Neural crest cell (in vitro differentiated cells): ENCODE data around the gene NUDT9. TPM values are rescaled to one million over a fixed set of nuclear protein-coding genes. Genes with fewer than 3 reads are reported as not detected.
"Not testable (repeated sequence)": the region's sequence is repeated elsewhere in the genome, so short reads cannot be mapped to it uniquely, and the experiment has no call there.

Source experiments
- DNase-seq: peaks from one replicate; pipeline ENCODE4 v3.0.0; 2021; ENCODE audit warnings: low read depth, mixed read lengths, low spot score
- H3K27ac Mint-ChIP-seq: one replicate; pipeline ENCODE4 v1.8.0; 2021; ENCODE audit warnings: mild to moderate bottlenecking, mixed read lengths; ENCODE audit not compliant: unreplicated experiment
- H3K27me3 Mint-ChIP-seq: 2 replicates; pipeline ENCODE4 v1.8.0; 2021; ENCODE audit warnings: low read depth, mild to moderate bottlenecking, mixed read lengths
- H3K36me3 Mint-ChIP-seq: 2 replicates; pipeline ENCODE4 v1.8.0; 2021; ENCODE audit warnings: low read depth, mild to moderate bottlenecking, mixed read lengths
- H3K4me1 Mint-ChIP-seq: 2 replicates; pipeline ENCODE4 v1.8.0; 2021; ENCODE audit warnings: mixed read lengths
- H3K4me3 Mint-ChIP-seq: one replicate; pipeline ENCODE4 v1.8.0; 2021; ENCODE audit warnings: mild to moderate bottlenecking, mixed read lengths
- H3K9me3 Mint-ChIP-seq: 2 replicates; pipeline ENCODE4 v1.8.0; 2021; ENCODE audit warnings: mixed read lengths
- total RNA-seq: library from RNA; stranded (reverse); gene quantifications from 2 replicates; pipeline ENCODE4 v1.2.1, GENCODE V29; 2021
- TF ChIP-seq, protein P1 (sequence below): fragments of 200-600 bp; sonication (generic); conservative IDR thresholded peaks from 2 replicates; pipeline ENCODE4 v1.5.0; 2021; ENCODE audit warnings: antibody characterized with exemption, mild to moderate bottlenecking

The NUDT9 gene
- total RNA-seq, 1 donor from 2014 or later: 22.6 TPM

DNA sequence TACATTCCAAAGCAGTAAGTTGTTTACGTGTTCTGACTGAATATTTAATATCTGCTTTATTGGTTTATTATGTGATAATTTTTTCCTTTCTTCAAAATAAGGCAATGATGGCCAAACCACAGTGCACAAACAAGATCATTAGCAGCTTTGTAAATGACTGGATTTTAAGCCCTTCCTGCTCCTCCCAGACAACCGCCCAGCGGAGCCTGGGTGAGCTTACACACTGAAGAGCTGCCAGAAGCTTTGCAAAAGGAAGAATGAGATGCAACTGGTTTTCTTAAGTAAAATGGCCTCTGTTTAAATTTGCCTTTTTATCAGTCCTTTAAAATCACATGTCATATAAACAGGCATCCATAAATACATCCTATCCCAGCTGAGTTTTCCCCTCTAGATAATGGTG, 54.6 kb downstream of the NUDT9 start:
- H3K9me3 Mint-ChIP-seq: peaks cover 4% of the 10 kb centered on the region
- H3K4me3 Mint-ChIP-seq: no peak overlapping the region
- TF ChIP-seq, protein P1, sequence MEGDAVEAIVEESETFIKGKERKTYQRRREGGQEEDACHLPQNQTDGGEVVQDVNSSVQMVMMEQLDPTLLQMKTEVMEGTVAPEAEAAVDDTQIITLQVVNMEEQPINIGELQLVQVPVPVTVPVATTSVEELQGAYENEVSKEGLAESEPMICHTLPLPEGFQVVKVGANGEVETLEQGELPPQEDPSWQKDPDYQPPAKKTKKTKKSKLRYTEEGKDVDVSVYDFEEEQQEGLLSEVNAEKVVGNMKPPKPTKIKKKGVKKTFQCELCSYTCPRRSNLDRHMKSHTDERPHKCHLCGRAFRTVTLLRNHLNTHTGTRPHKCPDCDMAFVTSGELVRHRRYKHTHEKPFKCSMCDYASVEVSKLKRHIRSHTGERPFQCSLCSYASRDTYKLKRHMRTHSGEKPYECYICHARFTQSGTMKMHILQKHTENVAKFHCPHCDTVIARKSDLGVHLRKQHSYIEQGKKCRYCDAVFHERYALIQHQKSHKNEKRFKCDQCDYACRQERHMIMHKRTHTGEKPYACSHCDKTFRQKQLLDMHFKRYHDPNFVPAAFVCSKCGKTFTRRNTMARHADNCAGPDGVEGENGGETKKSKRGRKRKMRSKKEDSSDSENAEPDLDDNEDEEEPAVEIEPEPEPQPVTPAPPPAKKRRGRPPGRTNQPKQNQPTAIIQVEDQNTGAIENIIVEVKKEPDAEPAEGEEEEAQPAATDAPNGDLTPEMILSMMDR: no peak
- H3K27ac Mint-ChIP-seq: no peak overlapping the region
- no peak for DNase-seq
- H3K27me3 Mint-ChIP-seq: no peaks in the 10 kb centered on the region
- H3K4me1 Mint-ChIP-seq: no peaks in the 10 kb centered on the region
- H3K36me3 Mint-ChIP-seq: peaks cover 5% of the 10 kb centered on the region

GRCh38 chr4:87478732-87479250, 56.4 kb downstream of the NUDT9 start:
- TF ChIP-seq, protein P1: no peak
- DNase-seq: no peak
- peaks cover 12% of the 10 kb centered on the region for H3K36me3 Mint-ChIP-seq
- no peaks in the 10 kb centered on the region for H3K4me1 Mint-ChIP-seq
- H3K9me3 Mint-ChIP-seq: peaks cover under 1% of the 10 kb centered on the region
- no peak overlapping the region for H3K27ac Mint-ChIP-seq
- no peaks in the 10 kb centered on the region for H3K27me3 Mint-ChIP-seq
- H3K4me3 Mint-ChIP-seq: no peak overlapping the region

DNA sequence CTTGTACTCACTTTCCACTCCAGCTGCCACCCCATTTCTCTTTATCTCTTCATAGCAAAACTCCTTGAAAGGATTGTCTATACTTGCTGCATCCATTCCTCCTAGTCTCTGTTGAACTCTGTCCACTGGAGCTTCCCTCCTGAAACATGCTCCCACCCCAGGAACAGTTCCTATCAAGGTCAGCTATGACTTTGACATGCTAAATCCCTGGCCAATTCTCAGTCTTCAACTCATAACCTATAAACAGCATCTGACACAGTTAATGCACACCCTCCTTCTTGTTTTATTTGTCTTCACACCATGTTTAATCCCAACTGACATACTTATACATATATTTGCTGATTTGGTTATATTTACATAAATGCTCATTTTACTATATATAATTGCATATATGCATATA, 59.0 kb downstream of the NUDT9 start:
- Mint-ChIP-seq H3K9me3 (peaks cover 11% of the 10 kb centered on the region), H3K36me3 (peaks cover 27% of the 10 kb centered on the region), H3K4me1 (no peaks in the 10 kb centered on the region), H3K27ac (no peak overlapping the region), H3K27me3 (no peaks in the 10 kb centered on the region), H3K4me3 (no peak overlapping the region)
- TF ChIP-seq, protein P1: no peak
- no peak for DNase-seq

GRCh38 chr4:87483247-87483646, 60.9 kb downstream of the NUDT9 start:
- H3K36me3 Mint-ChIP-seq: peaks cover 38% of the 10 kb centered on the region
- not testable (repeated sequence) for H3K27me3 Mint-ChIP-seq, H3K4me3 Mint-ChIP-seq, DNase-seq, H3K27ac Mint-ChIP-seq, H3K4me1 Mint-ChIP-seq
- H3K9me3 Mint-ChIP-seq: peaks cover 11% of the 10 kb centered on the region

DNA sequence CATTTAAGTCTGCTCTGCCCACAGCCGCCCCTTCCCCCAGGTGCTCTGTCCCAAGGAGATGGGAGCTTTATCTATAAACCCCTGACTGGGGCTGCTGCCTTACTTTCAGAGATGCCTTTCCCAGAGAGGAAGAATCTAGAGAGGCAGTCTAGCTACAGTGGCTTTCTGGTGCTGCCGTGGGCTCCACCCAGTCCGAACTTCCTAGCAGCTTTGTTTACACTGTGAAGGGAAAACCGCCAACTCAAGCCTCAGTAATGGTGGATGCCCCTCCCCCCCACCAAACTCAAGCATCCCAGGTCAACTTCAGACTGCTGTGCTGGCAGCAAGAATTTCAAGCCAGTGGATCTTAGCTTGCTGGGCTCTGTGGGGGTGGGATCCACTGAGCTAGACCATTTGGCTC, 66.3 kb downstream of the NUDT9 start:
- not testable (repeated sequence) for H3K4me3 Mint-ChIP-seq, H3K27ac Mint-ChIP-seq, DNase-seq, H3K27me3 Mint-ChIP-seq, H3K4me1 Mint-ChIP-seq
- Mint-ChIP-seq H3K36me3 (peaks cover 39% of the 10 kb centered on the region), H3K9me3 (peaks cover 11% of the 10 kb centered on the region)

GRCh38 chr4:87489678-87490077, 67.3 kb downstream of the NUDT9 start:
- TF ChIP-seq, protein P1: no peak
- H3K4me3 Mint-ChIP-seq: no peak overlapping the region
- H3K27ac Mint-ChIP-seq: no peak overlapping the region
- no peak for DNase-seq
- peaks cover 38% of the 10 kb centered on the region for H3K36me3 Mint-ChIP-seq
- H3K4me1 Mint-ChIP-seq: no peaks in the 10 kb centered on the region
- peaks cover 10% of the 10 kb centered on the region for H3K9me3 Mint-ChIP-seq
- no peaks in the 10 kb centered on the region for H3K27me3 Mint-ChIP-seq
